Coronary artery (tissue), 2 donors: ENCODE data around the gene NIPSNAP2.
"Not testable (repeated sequence)": the region's sequence is repeated elsewhere in the genome, so short reads cannot be mapped to it uniquely, and the experiment has no call there.

Experiments
- DNase-seq: peaks from one replicate; pipeline ENCODE4 v3.0.0-alpha.2; 2017; ENCODE audit warnings: low spot score
- H3K27ac ChIP-seq, 2 donors: fragments of 200-600 bp; sonication (generic); one replicate each; pipeline ENCODE4 v1.5.1; 2016 to 2019
- H3K4me3 ChIP-seq: fragments of 200-600 bp; sonication (generic); 2 replicates; pipeline ENCODE4 v1.5.1; 2016; ENCODE audit warnings: mild to moderate bottlenecking, moderate library complexity
- CTCF ChIP-seq: fragments of 200-600 bp; sonication (generic); IDR thresholded peaks from one replicate; pipeline ENCODE4 v1.5.1; 2019; ENCODE audit warnings: antibody characterized with exemption

NIPSNAP2 gene

GRCh38 chr7:55951637-55952351 is 12.6 kb upstream of the NIPSNAP2 start, which contains the start of gene MRPS17:
Gene MRPS17, plus strand, starts transcription at chr7:55951877. Its CDS starts 1,319 bp downstream, at chr7:55953196.
- DNase-seq = peak; percentile 87
- Histone ChIP-seq H3K27ac (peak within 1 kb of the TSS; percentile 61 to 90), H3K4me3 (peak within 1 kb of the TSS; percentile 99)
- no peak for TF ChIP-seq CTCF

GRCh38 chr7:55952352-55952671 is 12.1 kb upstream of the NIPSNAP2 start:
- Histone ChIP-seq H3K27ac (peak overlapping the region; percentile 61 to 90), H3K4me3 (peak overlapping the region; percentile 99)
- not testable (repeated sequence) for DNase-seq

DNA sequence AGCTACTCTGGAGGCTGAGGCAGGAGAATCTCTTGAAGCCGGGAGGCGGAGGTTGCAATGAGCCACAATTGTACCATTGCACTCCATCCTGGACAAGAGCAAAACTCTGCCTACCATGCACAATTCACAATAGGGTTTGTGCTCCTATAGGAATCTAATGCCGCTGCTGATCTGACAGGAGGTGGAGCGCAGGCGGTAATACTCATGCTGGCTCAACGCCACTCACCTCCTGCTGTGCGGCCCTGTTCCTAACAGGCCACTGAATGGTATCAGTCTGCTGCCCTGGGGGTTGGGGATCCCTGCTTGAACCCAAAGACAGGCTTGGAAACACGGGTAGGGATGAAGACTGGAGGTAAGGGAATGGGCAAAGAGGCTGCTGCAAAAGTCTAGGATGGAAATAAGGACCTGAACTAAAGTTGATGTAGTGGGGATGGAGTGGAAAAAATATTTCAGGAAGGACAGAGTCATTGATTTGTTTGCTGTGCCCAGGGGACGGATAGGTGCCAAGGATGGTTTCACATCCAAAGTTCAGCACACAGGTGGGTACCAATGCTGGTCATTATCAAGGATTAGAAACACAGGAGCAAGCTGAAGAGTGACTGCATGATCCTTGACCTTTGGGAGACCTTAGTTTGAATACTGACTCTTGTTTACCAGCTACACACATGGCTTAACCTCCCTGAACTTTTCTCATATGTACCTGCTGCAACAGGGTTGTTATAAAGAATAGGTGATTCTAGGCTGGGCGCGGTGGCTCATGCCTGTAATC is 10.5 kb upstream of the NIPSNAP2 start:
- DNase-seq = no peak
- no peak overlapping the region for H3K27ac ChIP-seq
- TF ChIP-seq CTCF = no peak
- H3K4me3 ChIP-seq = no peak overlapping the region

- Histone ChIP-seq H3K27ac (no peak overlapping the region), H3K4me3 (no peak overlapping the region)
- TF ChIP-seq CTCF = no peak
- DNase-seq = no peak
Measured at GRCh38 chr7:55957190-55957589, 7.2 kb upstream of the NIPSNAP2 start.

DNA sequence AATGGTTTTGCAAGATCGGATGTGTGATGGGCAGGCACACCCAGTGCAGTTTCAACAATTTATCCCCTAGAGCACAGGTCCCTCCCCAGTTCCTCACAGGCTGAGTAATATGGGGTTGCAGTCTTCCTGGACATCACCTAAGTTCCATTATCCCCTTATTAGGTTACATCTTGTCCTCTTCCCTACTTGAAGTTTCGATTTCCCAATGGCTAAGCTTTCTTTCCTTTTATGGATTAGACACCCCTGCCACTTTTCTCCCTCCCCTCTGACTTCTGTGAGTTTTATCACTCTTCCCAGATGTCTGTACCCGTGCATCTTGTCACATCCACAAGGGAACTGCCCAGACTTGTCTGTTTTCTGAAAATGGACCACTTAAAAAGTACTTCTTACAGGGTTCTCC is 2.4 kb upstream of the NIPSNAP2 start:
- no peak for TF ChIP-seq CTCF
- DNase-seq = no peak
- Histone ChIP-seq H3K27ac (no peak overlapping the region), H3K4me3 (no peak overlapping the region)

GRCh38 chr7:55963584-55964168 is 709 bp upstream of the NIPSNAP2 start:
- Histone ChIP-seq H3K4me3 (peak overlapping the region; percentile 92), H3K27ac (peak overlapping the region; percentile 90 to 99)
- no peak for TF ChIP-seq CTCF
- no peak for DNase-seq

DNA sequence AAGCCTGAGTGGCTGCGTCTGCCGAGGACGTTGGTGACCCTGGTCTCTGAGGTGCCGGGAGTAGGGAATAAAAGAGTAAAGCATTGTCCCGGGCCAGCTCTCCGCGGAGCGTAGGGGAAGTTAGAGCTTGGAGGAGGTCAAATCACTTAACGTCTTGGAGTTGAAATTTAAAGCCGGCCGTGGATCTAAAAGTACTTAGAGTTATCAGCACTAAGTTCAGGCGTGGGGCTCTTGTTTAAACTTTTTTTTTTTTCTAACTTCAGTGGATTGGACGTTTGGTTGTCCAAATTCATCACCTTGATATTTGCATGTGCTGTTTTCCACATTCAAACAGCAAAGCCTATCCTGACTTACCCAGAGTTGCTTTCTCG is 700 bp downstream of the NIPSNAP2 start:
- DNase-seq = no peak
- TF ChIP-seq CTCF = no peak
- H3K27ac ChIP-seq = peak overlapping the region; percentile 90 to 99
- peak overlapping the region; percentile 92 for H3K4me3 ChIP-seq
